Measurements from ENCODE around the gene PLEKHM3.

The PLEKHM3 gene, protein sequence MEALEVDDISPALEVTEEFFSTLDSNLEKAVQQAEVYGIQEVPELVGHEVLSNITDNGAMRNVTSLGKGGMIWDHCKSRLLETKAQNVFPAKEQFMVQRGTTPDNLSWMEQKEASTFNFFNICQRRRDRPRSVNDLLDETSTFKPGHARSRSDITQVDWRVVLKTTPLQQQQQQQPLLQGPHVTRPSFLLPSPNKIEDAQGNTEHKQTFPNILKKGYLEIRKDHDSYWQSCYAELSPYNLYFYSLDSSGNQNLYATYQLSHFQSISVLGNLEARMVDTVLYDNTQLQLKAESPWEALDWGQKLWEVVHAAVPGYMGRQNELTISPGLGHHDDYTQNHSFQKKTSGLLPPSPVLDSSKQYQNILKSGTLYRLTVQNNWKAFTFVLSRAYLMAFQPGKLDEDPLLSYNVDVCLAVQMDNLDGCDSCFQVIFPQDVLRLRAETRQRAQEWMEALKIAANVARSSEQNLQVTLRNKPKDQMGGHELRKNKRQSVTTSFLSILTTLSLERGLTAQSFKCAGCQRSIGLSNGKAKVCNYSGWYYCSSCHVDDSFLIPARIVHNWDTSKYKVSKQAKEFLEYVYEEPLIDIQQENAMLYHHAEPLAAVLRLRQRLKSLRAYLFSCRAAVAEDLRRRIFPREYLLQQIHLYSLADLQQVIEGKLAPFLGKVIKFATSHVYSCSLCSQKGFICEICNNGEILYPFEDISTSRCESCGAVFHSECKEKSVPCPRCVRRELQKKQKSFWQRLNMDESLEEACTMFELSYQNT

DNA sequence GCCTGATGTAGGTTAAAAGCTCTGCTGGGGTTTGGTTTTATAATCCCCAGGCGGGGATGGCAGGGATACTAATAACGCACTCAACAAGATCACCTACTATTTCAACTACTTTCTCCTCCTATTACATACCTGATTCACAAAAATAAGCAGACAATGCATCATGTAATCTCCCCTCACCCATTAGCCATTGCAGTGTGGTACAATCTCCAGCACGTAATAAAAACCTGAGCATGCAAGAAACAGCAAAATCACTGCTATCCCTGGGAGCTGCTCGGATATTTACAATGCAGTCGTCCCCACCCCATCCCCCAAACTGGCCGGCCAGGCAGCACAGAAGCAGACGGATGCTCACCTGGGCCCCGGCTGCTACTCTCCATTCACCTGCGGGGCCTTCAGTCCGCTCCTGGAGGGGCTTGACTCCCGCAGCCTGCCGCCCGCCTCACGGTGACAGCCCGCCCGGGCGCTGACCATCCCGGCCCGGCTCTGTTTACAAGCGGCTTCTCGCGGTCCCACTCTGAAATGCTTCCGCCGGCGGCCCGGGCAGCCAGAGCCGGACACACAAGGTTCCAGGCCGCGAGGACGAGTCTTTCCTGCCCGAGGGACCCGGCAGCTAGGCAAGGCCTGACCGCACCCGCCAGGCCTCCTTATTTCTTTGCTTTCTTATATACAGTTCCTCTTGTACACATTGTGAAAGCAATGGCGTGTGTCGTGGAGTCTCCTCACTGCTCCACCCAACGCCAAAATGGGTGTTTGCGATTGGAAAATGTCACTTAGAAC, at the start of gene PLEKHM3:
Gene PLEKHM3, minus strand, starts transcription at position 491 of the 777 bp plus-strand sequence. CDS start 23,888 bp downstream, outside the sequence.
- DNase-seq, result peak; percentile 83 to 86

DNA sequence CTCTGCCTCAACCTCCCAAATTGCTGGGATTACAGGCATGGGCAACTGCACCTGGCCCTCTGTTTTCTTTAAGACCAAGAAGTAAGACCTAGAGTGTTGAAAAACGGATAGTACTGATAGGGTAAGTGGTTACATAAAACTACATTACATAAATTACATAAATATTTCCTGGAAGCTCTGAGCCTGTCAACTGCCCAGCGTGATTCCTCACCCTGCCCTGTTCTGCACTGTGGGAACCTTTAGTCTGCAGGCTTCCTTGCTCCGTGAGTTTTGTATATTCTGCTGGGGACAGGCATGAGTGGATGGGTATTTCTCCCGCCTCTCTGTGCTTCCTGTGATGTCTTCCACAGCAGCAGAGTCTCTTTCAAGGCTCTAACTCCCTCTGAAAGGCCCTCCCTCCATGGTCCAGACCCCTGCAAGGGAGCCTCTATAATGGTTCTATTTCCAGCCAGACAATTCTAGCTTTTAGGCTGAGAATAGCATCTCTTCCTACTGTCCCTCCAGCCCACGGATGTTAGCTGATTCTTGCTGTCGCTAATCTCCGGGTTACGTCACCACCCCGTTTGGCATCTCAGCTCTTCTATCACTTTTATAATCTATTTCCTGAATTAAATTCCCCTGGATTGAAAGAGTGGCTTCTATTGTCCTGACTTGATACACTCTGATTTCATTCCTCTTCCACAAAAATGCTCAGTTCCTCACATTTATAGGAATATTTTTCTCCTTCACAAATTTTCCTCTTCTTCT, 49.5 kb upstream of the PLEKHM3 start:
- no peak for DNase-seq

DNA sequence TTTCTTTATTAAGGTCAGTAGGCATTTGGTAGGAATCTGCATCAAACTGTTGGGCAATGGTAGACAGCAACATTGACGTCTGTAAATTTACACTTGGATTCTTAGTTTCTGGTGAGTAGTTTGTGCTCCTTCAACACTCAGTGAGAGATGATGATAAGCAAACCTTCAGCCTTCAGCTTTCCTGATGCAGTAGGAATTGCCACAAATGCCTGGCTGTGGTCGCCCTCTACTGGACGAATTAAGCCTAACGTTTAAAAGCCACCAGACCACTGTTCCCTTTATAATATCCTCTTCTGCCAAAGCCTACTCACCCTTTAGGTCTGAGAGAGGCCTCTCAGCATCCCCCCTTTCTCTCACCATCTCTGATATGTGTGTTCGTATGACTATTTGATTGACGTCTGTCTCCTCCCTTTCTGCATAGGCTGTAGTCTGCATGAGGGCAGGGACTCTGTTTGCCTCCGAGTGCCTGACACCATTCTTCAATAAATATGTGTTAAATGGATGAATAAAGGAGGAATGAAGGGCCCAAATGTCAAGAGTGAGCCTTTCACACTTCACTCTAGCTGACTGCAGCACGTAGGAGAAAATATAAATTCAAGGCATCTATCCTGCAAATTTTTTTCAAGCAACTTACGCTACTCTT, 47.0 kb upstream of the PLEKHM3 start:
- peak; percentile 50 to 65 for DNase-seq

DNA sequence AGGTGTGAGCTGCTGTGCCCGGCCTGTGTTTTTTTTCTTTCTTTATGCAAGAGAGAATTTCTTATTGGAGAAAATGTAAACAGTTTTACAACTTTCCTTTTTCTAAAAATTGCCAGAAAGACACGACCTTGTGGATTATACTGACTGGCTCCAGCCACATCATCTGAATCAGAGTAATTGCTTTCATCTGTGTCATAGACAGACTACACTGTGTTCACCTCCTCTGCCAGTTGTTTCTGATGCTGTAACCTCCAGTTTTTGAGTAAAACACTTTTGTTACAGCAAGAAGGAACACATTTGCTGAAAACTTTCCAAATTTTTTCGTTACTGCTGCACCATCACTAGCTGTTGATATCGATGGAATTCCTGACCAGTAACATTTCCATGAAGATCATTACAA, 43.9 kb upstream of the PLEKHM3 start:
- DNase-seq, result no peak

DNA sequence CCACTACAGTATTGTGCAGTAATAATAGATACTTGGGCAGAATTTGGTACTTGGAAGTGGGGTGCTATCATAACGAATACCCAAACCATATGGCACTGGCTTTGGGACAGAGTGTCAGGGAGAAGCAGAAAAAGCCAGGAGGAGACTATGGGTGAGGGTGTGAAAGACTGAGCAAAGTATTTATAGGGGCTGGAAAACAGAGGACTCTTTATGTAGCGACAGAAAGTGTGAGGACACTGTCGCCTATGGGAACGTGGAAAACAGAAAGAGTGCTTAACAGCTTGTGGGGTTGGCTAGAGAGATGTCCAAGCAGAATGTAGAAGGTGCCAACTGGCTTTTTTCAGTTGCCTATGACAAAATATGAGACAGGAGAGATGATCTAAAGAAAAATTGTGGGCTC, 40.7 kb upstream of the PLEKHM3 start:
- no peak for DNase-seq

DNA sequence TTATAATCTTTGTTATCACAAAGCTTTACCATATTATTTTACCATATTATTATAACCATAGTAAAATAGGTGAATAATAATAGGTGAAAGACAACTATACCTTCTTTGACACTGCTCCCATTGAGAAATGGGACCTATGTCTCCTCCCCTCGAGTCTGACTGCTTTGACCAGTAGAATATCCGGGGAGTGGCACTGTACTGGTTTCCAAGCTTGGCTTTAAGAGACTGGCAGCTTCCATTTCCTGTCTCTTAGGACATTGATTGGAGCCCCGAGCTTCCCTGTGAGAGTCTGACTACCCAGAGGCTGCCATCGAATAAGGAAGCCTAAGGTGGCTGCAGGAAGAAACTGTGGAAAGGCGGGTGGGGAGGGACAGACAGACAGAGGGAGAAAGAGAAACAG, 40.1 kb upstream of the PLEKHM3 start:
- no peak for DNase-seq

DNA sequence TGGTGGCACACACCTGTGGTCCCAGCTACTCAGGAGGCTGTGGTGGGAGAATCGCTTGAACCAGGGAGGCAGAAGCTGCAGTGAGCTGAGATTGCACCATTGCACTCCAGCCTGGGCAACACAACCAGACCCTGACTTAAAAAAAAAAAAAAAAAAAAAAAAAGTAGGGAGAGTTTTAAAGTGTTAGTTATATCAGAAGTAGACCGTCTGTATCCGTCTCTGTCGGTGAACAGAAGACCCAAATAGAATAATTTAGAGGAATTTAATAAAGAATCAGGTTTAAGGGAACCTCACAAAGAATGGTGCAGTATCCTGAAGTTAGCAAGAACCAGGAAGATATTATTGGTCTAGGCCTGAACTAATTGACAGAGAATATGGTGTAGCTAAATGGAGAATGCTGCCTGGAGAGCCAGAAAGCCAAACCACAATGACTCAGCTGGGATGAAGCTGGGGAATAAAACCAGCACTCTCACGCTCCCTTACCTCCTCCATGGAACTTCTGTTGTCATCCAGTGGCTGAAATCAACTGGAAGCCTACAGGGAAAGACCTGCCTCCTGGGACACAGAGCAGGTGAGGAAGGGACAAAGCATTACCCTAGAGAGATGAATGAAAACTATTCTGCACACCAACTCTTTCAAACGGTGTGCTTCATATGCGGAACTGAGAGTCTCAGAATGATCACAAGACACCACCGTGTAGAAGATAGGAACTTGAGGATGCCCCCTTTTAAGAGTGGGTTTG, 39.1 kb upstream of the PLEKHM3 start:
- DNase-seq, result no peak

DNA sequence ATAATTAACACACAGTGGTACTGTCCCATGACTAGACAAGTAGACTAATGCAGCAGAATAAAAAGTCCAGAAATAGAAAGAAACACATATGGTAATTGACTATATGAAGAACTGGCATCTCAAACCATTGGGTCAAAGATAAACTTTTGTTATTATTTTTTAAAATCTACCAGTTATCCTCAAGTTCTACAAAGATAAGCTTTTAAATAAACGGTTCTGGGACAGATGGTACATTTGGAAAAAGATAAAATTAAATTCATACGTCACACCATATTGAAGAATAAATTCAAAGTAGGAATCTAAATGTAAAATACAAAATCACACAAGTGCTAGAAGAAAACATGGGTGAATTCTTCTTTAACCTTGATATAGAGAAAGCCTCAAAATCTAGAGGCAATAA, 37.6 kb upstream of the PLEKHM3 start:
- DNase-seq, result no peak

DNA sequence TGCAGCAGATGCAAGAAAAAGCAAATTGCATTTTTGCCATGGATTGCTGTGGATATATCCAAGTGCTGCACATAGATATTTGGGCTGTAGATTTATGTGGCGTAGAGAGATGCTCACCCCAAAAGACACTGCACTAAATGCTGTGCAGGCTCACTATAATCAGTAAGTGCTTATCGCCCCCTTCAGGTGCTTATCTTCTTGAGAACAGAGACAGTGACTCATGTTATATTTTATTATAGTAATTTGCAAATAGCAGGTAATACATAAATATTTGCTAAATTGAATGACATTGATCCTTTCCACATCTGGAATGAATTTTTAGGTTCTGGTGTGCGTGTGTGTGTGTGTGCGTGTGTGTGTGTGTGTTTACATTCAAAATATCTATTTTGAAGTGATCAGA, 36.8 kb upstream of the PLEKHM3 start:
- DNase-seq, result no peak

DNA sequence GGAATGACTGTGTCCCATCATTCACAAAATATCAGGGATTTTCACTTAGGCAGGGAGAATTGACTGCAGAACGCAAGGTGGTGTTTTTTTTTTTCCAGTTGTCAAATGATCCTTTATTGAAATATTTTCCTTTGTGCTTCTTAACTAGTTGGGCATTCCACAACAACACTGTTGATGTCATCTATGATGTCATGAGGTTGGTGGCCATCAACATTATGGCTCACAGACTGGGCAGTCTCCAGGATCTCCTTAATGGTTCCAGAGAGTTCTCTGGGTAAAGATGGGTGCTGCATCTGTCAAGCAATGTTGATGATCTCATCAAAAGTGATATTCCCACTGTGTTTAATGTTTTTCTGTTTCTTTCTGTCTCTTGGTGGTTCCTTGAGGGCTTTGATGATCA, 31.8 kb upstream of the PLEKHM3 start:
- no peak for DNase-seq

DNA sequence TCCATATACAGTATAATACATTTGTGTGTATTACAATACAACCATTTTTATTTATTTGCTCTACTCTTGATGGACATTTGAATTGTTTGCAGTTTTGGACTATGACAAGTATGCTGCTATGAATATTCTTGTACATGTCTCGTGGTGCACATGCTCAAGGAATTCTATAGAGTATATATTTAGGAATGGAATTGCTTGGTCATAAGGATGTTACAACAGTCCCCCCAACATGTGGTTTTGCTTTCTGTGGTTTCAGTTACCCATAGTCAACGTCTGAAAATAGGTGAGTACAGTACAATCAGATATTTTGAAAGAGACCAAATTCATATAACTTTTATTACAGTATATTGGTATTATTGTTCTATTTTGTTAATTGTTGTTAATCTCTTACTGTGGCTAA, 24.1 kb upstream of the PLEKHM3 start:
- no peak for DNase-seq

DNA sequence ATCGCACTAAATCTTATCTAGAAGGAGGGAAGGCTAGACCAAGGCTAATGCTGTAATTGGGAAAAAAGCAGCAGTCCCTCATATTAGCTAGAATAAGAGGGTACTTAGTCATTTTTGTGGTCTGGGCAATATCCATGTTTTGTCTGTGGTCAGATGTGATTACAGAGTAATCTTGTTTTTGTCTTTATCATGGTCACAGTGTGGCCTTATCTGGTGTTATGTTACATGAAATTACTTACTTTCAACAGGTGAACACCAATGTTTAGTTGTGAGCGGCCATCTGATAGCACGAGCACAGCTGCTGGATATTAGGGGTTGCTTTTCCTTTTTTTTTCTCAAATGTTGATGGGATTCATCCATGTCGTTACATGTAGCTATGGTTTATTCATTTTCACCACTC, 23.7 kb upstream of the PLEKHM3 start:
- DNase-seq, result no peak

DNA sequence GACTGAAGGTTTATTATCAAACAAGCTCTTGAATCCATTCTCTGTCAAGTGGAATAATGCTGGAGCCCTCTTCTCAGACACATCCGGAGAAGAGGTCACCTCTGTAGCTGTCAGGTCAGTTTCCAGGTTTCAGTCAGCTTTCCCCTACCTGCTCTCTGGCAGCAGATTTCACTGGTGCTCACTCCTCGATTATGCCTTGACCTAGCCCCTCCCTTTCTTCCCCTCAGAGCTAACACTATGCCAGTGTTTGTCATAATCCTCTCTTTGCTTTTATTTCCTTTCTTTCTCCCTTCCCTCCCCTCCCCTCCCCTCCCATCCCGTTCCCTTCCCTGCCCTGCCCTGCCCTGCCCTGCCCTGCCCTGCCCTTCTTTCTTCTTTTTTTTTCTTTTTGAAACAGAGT, 22.5 kb upstream of the PLEKHM3 start:
- DNase-seq, result no peak

DNA sequence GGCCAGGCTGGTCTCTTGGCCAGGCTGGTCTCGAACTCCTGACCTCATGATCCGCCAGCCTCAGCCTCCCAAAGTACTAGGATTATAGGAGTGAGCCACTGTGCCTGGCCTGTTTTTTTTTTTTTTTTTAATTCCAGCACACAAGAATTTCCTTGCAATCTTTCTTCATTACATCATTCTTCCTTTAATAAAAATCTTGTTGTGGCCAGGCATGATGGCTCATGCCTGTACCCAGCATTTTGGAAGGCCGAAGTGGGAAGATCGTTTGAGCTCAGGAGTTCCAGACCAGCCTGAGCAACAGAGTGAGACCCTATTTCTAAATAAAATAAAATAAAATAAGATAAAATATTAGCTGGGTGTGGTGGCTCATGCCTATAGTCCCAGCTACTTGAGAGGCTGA, 21.4 kb upstream of the PLEKHM3 start:
- DNase-seq, result no peak

DNA sequence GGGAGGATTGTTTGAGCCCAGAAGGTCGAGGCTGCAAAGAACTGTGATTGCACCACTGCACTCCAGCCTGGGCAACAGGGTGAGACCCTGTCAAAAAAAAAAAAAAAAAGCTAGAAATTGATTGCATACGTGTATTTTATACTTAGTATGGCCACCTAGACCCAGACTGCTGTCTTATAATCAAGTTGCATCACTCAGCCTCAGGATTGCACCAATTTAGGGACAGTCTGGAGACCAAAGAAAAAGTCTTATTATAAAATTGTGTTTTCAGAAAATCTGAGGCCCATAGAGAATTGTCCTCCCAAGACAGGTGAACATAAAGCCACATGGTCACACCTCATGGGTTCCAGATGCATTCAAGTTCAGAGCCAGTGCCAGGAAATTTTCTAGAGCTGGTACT, 17.1 kb upstream of the PLEKHM3 start:
- DNase-seq, result no peak

DNA sequence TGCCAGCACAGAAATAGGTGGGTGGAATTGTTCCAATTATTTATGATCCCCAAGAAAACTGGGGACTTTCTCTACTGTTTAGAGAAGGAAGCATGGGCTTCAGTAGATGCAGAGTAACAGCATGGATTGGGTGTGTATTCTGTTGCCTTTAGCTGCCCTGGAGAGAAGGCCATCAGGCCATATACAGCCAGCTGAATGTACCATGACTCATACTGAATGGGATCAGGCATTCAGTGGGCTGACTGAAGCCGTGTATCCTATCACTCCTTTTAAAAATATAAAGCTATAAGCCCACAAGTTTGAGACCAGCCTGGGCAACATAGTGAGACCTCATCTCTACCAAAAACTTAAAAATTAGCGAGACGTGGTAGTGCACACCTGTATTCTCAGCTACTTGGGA, 16.7 kb upstream of the PLEKHM3 start:
- no peak for DNase-seq

DNA sequence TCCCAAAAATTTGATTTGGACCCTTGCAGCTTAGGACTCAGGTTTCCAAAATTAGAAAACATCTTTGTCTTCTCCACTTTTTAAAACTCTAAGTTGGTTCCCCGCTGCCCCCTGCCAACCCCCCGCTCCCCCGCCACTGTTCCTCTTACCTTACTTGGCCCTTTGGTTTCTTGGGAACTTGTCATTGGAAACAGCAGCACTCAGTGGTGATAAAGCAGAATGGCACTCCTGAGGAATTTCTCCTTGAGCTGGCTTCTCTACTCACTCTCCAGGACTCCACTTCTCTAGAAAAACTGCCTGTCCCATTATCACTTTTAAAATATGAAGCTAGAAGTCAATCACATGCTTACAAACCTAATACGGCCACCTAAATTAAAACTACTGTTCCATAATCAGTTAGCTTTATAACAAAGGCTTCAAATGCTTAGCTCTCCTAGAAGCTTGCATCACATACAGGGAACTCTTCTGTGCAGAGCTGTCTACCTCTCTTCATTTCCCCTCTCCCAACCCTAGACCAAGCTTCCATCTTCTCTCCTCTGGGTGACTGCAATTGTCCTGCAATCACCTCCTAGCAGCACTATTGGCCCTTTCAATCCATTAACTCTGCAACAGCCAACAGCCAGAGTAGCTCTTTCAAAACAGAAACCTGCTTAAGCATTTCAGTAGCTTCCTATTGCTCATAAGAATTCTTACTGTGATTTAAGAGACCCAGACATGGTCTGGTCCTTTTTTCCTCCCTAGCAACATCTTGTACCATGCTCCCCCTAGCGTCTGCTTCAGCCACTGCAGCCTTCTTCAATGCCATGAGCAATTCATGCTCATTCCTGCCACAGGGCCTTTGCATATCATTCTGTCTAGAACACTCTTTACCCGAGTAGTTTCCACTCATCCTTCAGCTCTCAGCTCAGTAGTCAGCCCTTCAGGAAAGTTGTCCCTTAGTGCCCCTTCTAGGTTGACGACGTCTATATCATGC, 15.2 kb upstream of the PLEKHM3 start:
- peak; percentile 86 to 88 for DNase-seq

DNA sequence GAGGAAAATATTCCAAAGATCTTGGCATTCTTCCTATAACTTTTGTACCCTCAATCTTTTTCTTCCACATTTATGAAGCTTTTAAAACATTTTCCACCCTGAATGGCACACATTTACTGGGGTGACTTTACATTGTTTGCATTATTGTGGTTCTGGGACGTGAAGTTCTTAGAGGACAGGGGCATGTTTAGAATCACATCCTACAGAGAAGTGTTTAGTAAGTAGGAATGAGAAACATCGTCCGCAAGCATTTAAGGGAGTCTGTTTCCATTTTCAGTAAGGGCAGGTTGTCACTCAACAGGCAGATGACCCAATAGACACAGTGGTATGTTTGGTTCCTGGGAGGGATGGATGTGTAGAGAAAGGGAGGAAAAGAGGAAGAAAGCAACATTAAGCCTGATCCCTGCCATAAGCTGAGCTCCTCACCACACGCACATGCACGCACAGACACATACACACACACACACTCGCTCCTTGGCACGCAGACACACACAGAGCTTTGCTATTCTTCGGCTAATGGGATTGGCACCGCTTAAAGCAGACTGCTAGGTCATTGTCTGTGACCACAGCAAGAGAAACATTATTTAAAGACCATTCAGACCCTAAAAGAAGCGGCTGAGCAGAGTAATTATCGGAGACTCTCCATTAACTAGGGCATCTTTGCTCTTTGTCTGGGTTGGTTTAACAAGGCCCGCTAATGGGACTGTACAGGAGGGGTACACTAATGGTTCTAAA, 14.2 kb upstream of the PLEKHM3 start:
- DNase-seq, result no peak
